ENCODE results near the gene HK2.

HK2 gene

DNA sequence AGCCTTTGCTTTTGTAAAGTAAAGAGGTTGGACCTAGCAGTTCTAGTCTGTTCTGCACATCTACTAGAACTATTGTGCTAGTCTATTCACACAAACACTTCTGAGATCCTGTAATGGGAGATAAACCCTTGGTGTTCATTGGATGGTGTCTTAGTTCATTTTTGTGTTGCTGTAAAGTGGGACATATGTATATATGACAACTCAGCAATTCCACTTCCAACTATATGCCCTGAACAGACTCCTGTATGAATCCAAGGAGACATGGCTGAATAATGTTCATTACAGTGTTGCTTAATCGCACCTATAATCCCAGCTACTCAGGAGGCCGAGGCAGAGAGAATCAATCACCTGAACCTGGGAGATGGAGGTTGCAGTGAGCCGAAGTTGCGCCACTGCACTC is 23.3 kb downstream of the HK2 start:
- no peak for DNase-seq (ENCODE audit: low read depth, low spot score)

DNA sequence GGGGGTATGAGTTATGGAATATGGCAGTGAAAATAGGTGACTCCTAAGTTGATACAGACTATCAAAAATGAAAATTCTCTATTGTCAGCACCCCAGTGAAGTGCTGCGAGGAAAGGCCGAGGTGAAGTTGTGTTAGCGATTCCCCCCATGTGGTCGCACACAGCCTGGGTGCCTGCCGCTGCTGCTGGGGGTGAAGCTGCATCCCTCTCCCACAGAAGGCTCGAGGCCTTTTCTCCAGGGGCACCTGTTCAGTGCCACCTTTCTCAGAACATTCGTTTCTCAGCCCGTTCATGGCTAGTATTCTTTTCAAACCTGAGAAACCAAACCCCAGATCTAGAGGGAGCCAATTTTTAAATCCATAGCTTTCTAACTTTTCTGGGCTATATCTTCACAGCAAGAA is 23.8 kb downstream of the HK2 start:
- no peak for DNase-seq (ENCODE audit: low read depth, low spot score)

DNA sequence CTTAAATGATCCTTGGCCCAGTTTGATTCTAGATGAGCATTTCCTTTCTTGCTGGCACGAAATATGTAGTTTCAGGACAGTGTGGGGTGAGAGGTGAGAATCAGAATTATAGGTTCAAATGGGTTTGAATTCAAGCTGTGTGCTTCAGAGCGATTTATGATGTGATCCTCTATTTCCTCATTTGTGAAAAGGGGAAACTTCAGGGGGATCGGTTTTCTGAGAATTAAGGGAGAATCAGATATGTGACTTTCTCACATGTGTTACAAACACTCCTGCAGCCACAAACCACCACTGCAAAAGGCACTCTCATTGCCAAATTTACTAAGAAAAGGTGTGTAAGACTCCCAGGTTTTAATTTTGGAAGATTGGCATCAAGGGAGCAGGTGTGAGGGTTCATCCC is 24.4 kb downstream of the HK2 start:
- DNase-seq (ENCODE audit: low read depth, low spot score) = no peak

DNA sequence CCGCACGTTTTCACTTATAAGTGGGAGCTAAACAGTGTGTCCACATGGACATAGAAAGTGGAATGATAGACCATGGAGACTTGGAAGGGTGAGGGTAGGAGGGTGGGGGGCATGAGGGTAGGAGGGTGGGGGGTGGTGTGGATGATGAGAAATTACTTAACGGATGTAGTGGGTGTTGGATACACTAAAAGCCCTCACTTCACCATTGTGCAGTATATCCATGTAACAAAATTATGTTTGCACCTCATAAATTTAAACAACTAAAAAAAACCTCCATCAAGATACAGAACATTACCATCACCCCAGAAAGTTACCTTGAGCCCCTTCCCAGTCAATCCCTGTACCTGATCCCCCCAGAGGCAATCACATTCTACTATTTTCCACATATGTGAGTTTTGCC is 26.2 kb downstream of the HK2 start:
- no peak for DNase-seq (ENCODE audit: low read depth, low spot score)

- DNase-seq (ENCODE audit: low read depth, low spot score) = no peak
Measured at GRCh38 chr2:74860521-74860920, 26.6 kb downstream of the HK2 start.

DNA sequence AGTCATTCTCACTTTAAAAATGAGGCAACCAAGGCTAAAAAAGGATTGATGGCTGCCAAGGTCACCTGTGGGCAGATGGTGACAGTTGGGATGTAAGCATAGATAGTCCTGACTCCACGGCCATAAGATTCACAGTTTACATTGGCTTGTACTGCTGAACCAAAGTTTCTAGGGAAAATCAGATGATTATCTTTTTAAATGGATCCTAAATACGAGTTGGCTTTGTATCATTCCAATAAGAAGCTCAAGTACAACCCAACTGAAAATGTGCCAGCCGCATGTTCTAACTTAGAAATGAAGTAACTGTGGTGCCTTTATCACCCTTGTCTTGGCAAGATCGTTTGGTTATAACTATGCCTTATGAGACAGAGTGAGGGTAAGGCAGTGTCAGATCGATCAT is 27.6 kb downstream of the HK2 start:
- DNase-seq (ENCODE audit: low read depth, low spot score) = no peak

DNA sequence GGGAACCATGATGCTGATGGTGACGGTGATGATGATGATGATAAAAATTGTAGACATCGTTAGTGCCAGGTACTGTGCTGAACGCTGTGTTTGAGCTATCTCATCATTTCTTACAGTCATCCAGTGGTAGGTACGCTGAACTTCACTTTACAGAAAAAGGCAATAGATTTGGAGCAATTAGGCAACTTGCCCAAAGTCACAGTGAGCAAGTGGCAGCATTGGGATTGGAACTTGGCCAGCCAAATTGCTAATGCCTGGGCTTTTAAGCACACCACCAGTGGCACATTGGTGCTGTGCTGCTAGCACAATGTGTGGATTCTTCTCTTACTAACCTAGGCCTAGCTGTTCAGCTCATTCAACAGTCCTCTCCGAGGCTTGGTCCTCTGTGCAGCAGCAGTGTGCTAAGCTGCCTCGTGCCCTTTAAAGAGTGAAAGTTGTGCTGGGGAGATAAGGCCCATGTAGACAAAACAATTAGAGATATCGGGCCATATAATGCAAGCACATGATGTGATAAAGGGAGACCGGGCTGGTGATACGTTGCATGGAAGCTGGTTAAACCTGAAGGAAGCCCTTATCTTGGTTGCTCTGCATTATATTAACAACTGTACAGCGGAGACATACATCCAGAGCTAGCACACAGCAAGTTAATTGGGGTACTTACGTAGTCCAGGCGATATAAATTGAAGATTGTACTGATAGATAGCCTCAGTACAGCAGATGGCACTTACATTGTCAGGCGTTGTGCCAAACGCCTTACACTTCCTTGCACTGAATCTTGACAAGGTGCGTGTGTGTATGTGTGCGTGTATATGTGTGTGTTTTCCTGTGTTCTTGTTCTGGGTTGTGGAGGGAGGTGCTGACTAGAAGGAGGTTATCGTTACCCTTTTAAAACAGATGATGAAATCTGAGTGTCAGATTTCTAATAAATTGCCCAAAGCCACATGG is 28.4 kb downstream of the HK2 start:
- no peak for DNase-seq (ENCODE audit: low read depth, low spot score)

- DNase-seq (ENCODE audit: low read depth, low spot score) = no peak
Measured at GRCh38 chr2:74863802-74864248, 29.9 kb downstream of the HK2 start.

DNA sequence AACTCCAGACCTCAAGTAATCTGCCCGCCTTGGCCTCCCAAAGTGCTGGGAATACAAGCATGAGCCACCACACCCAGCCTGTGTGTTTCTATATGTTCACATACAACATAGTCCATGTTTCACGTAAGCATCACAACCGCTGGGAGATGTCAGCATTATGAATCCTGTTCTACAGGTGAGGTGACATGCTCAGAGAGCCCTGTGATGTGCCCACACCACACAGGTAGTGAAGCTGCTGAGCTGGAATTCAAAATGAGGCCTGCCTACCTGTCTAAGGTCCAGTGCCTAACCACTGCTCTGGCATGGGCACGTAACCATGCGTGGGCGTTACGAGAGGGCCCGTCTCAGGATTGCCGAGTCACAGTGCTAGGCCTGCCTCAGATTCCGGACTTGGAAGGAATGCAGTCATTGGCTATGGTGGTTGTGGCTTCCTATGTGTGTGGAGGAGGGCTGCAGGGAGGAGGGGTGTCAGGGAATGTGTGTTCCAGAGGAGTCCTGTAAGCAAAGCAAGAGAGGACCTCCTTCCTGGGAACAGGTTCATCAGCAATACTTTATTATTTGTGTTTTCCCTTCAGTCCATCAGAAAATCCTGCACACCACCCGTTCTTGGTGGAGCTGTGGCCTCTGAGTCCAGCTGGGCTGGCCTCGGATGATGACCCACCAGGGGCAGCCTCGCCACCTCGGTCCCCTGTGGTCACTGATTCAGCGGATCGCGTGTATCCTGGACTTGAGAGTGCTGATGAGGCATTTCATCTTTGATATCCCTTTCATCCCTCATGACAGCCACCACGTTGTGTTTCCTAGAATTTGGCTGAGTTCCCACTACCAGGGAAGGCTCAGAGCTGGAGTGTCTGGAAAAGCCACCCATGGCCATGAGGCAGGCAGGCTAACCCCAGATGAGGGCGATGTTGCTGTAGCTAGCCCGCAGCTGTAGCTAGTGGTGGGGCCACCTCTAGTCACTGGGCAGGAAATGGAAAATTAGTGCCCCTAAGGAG is 31.1 kb downstream of the HK2 start:
- DNase-seq (ENCODE audit: low read depth, low spot score) = peak; percentile 68

DNA sequence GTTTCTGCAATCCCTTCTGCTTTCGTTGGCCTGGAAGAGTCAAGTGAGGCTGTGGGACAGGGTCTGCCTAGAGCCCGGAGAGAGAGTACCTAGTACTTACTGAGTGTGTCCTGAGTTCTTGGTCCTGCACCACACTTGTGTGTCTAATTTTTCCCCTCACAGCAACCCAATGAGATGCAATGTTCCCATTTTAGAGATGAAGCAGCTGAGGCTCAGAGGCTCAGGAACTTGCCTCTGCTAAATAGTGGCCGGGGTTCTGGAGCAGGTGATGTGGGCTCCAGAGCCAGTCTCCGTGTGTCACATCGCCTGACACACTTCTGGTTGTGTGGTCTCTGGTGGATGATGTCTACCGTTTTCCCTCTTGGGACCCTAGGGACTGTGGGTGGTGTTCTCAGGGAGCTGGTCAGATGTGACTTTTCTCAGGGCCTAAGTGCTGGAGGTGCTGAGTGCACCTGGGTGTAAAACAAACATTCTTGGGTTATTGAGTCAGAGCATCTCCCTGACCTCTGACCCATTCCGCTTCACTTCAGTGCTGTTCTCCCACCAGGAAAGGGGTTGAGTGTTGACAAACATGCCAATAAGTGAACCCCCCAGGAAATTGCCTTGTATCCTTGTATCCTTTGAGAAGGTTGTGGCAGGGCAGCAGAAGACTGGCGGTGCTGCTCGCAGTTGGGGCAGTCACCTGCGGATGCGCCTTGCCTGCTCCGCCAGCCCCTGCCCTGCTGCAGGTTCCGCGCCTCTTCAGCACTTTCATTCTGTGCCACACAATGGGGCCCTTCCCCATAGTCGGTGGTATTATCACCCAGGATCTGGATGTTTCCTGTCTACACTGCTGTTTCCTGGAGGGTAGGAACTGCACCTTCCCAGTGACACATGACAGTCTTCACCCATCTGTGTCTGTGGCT is 32.1 kb downstream of the HK2 start:
- no peak for DNase-seq (ENCODE audit: low read depth, low spot score)

- peak; percentile 84 for DNase-seq (ENCODE audit: low read depth, low spot score)
Measured at GRCh38 chr2:74867841-74868658, 34.1 kb downstream of the HK2 start.

- DNase-seq (ENCODE audit: low read depth, low spot score) = no peak
Measured at GRCh38 chr2:74869517-74869916, 35.6 kb downstream of the HK2 start.

DNA sequence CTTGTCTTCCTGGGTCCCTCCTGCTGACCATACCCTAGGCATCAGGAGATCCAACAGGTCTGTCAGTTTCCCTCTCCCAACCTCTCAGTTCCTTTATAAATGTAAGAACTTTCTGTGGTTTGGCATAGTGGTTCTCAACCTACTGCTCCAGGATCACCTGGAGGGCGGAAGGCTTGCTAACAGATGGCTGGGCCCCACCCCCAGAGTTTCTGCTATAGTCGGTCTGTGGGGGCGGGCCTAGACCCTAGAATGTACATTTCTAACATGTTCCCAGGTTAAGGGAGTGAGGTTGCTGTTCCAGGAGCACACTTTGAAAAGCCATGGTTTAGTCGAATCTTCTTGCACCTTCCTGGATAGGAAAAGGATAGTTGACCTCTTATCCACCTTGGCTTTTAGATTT is 37.0 kb downstream of the HK2 start:
- DNase-seq (ENCODE audit: low read depth, low spot score) = no peak

DNA sequence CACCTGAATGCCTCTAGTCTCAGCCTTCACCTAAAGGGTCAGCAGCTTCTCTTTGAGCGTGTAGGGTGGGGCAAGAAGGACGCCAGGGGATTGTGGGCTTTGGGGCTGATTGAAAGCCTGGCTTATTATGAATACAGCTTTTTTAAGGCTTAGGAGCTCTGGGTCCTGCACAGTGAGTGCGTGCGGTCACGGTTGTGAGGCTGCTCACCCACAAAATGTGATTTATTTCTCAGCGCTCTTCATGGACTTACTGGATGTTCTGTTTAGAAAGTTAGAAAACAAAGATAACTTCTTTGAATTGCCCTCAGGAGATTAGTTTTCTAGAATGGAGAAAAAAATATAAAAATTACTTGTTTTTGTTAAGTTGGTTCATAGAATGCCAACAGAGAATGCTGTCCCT is 37.5 kb downstream of the HK2 start:
- no peak for DNase-seq (ENCODE audit: low read depth, low spot score)

- no peak for DNase-seq (ENCODE audit: low read depth, low spot score)
Measured at GRCh38 chr2:74872389-74872836, 38.5 kb downstream of the HK2 start.

DNA sequence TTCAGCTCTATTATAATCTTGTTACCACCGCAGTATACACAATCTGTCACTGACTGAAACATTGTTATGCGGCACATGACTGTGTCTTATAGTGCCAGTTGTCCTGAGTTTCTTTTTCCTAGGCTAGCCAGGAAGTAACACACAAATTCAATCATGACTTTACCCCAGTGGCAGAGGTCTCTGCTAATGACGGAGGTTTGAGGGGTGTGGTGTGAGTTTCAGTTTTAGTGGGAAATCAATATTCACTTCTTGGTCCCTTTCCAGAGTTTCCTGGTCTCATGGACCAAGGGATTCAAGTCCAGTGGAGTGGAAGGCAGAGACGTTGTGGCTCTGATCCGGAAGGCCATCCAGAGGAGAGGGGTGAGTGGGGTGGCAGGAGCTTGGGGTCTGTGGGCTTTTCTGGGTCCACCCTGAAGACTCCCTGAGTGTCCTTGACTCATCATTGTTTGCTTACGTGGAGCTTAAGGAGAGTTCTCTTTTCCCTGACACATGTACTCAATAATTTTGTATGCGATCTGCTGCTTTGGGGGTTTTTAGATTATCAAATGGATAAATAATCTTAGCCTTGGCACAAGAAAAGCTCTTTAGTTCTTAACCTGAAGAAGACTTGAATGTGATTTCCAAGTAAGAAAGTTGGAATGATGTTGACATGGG is 39.2 kb downstream of the HK2 start:
- no peak for DNase-seq (ENCODE audit: low read depth, low spot score)

GRCh38 chr2:74873678-74874640 is 40.0 kb downstream of the HK2 start:
- DNase-seq (ENCODE audit: low read depth, low spot score) = no peak

DNA sequence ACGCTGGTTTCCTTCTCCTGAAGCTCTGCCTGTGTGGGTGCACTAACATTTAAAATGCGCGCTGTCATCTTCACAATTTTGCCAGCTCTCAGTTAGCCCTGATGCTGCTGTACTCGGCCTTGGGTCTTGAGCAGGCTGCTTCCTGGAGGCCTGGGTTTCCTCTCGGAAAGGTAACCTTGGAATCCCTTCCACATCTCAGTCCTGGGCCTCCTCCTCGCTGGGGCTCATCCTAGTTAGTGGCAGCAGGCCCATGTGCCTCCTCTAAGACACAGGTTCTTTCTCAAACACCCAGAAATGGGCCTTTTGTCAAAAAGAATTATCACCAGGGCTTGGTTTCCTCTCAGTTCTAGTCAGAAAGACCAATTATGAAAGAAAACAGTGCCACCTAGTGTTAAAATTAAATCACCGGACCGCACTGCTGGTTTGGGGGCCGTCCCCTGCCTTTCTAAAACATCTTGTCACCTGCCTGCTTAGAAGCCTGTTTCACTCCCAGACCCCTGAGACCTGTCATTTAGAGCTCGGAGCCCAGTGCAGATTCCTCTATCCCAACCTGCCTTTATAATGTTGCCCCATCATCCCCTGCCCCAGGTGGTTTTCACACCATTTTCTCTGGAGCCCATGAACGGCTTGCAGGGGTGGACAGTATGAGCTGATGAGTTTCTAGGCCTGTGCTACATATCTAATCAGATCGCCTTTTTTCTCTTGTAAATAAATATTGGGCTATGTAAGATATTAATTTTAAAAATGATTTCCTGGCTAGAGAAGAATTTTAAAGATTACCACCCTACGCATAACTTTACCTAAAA is 42.4 kb downstream of the HK2 start:
- peak; percentile 70 for DNase-seq (ENCODE audit: low read depth, low spot score)
